ENCODE data around the gene STARD9. TPM values are rescaled to one million over a fixed set of nuclear protein-coding genes. Genes with fewer than 3 reads are reported as not detected.
A peak's percentile ranks its signal among the peaks of the same experiment; 100 is the strongest.

Gene STARD9
- total RNA-seq, 1 donor from 2014 or later: 35.1 TPM

- intact Hi-C loops (cut with DNase I): no loop called here
- Histone ChIP-seq H3K27ac (peak overlapping the region; percentile 62), H3K9me3 (no peaks in the 10 kb centered on the region), H3K27me3 (no peaks in the 10 kb centered on the region), H3K4me3 (no peak overlapping the region), H3K4me1 (peaks cover 48% of the 10 kb centered on the region), H3K36me3 (no peaks in the 10 kb centered on the region)
- TF ChIP-seq POLR2A (IDR thresholded peaks at IDR 0.05) (no peak), CTCF (IDR thresholded peaks at IDR 0.05) (no peak), POLR2AphosphoS5 (IDR thresholded peaks at IDR 0.05; ENCODE audit: insufficient read depth in 1 of 2, low read depth in 1 of 2) (no peak)
- no peak for DNase-seq (ENCODE audit: extremely low spot score in 2 of 2)
Observed at GRCh38 chr15:42605796-42606195, 30.4 kb downstream of the STARD9 start.

DNA sequence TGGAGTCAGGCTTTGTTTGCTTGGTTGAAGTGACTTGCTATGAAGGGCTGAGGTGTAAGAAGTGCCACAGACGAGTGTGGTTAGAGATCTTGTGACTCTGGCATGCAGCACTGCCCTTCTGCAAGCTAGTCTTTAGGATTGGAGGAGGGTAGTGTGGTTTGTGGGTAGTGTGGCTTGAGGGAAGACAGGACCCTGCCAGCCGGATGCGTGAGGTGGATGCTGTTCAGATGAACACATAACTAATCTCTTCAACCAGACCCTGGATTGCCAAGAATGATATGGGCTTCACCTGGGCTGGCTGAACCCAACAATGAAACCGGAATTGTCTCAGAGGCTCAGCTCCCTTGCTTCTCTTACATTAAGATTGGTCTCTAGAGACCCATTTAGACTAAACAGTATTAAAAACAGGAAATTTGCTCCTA is 32.7 kb downstream of the STARD9 start:
- Histone ChIP-seq H3K36me3 (no peaks in the 10 kb centered on the region), H3K27ac (peak overlapping the region; percentile 17), H3K4me3 (no peak overlapping the region), H3K9me3 (no peaks in the 10 kb centered on the region), H3K27me3 (no peaks in the 10 kb centered on the region), H3K4me1 (peaks cover 38% of the 10 kb centered on the region)
- intact Hi-C loops (cut with DNase I): no loop called here
- TF ChIP-seq POLR2A (IDR thresholded peaks at IDR 0.05) (no peak), POLR2AphosphoS5 (IDR thresholded peaks at IDR 0.05; ENCODE audit: insufficient read depth in 1 of 2, low read depth in 1 of 2) (no peak), CTCF (IDR thresholded peaks at IDR 0.05) (no peak)
- no peak for DNase-seq (ENCODE audit: extremely low spot score in 2 of 2)

DNA sequence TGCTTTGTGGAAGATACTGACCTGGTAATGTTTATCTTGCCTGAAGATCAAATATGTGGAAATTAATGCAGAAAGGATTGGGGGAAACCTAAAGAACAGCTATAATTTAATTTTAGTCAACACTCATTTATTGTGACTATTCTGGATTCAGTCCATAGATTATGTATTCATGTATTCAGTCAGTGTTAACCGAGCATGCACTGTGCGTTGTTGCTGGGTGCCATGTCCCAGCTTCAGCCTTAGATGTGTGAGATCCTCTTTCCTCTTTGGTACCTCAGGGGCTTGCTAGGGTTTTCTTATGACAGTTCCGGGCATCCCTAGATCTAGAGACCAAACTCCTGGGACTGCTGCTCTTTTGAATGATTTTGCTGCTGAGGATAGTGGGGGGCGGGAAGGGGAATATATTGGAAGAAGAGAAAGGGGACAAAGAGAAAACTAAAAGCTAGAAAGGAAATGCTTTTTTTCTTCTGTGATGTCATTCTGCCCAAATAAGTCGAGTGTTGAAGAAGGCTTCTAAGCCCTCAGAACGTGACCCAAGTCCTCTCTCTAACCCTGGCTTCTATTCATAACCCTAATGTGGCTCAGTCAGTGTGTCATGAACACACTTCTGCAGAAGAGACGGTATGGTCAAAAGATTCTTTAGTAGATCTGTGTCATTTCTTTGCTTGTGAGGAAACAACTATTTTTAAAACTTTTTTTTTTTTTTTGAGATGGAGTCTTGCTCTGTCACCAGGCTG is 33.5 kb downstream of the STARD9 start:
- TF ChIP-seq POLR2A (IDR thresholded peaks at IDR 0.05): no peak
- TF ChIP-seq CTCF (IDR thresholded peaks at IDR 0.05): no peak
- TF ChIP-seq POLR2AphosphoS5 (IDR thresholded peaks at IDR 0.05; ENCODE audit: insufficient read depth in 1 of 2, low read depth in 1 of 2): no peak
- no peak for DNase-seq (ENCODE audit: extremely low spot score in 2 of 2)
- intact Hi-C loops (cut with DNase I): no loop called here
- no peaks in the 10 kb centered on the region for H3K36me3 ChIP-seq
- H3K4me1 ChIP-seq: peaks cover 38% of the 10 kb centered on the region
- no peaks in the 10 kb centered on the region for H3K27me3 ChIP-seq
- no peak overlapping the region for H3K4me3 ChIP-seq
- no peaks in the 10 kb centered on the region for H3K9me3 ChIP-seq
- H3K27ac ChIP-seq: no peak overlapping the region

DNA sequence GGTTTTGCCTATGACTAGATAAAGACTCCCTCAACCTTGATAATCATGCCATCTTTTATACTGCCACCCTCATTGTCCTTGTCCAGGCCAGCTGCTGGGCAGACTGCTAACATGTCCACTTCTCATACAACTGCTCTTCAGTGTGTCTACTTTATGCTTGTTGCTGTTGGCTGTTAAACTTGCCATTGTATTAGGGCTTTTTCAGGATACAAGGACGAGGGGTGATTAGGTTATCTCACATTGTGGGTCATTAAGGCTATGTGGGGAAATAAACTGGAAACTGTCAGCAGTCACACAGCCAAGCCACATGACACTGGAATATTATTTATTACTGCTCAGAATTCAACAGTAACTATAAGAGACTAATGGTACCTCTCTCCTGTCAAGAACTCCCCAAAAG is 36.1 kb downstream of the STARD9 start:
- no peak for DNase-seq (ENCODE audit: extremely low spot score in 2 of 2)
- Histone ChIP-seq H3K9me3 (no peaks in the 10 kb centered on the region), H3K36me3 (no peaks in the 10 kb centered on the region), H3K4me1 (peaks cover 26% of the 10 kb centered on the region), H3K27me3 (no peaks in the 10 kb centered on the region), H3K4me3 (no peak overlapping the region), H3K27ac (no peak overlapping the region)
- intact Hi-C loops (cut with DNase I): no loop called here
- TF ChIP-seq POLR2AphosphoS5 (IDR thresholded peaks at IDR 0.05; ENCODE audit: insufficient read depth in 1 of 2, low read depth in 1 of 2): no peak

GRCh38 chr15:42612367-42612912 is 37.0 kb downstream of the STARD9 start:
- DNase-seq (ENCODE audit: extremely low spot score in 2 of 2): no peak
- H3K36me3 ChIP-seq: no peaks in the 10 kb centered on the region
- H3K27me3 ChIP-seq: no peaks in the 10 kb centered on the region
- no peak overlapping the region for H3K4me3 ChIP-seq
- no peak overlapping the region for H3K27ac ChIP-seq
- H3K9me3 ChIP-seq: no peaks in the 10 kb centered on the region
- peaks cover 26% of the 10 kb centered on the region for H3K4me1 ChIP-seq
- TF ChIP-seq POLR2AphosphoS5 (IDR thresholded peaks at IDR 0.05; ENCODE audit: insufficient read depth in 1 of 2, low read depth in 1 of 2): no peak
- TF ChIP-seq POLR2A (IDR thresholded peaks at IDR 0.05): no peak
- no peak for TF ChIP-seq CTCF (IDR thresholded peaks at IDR 0.05)
- intact Hi-C loops (cut with DNase I): no loop called here
